SK-N-DZ (cell line): ENCODE measurements around the gene ACOX1.
A peak's percentile ranks its signal among the peaks of the same experiment; 100 is the strongest.
"Not testable (repeated sequence)": the region's sequence is repeated elsewhere in the genome, so short reads cannot be mapped to it uniquely, and the experiment has no call there.

ENCODE experiments used
- DNase-seq: peaks from one replicate; pipeline ENCODE4 v3.0.0-alpha.2; 2015; ENCODE audit warnings: low spot score

ACOX1 gene

DNA sequence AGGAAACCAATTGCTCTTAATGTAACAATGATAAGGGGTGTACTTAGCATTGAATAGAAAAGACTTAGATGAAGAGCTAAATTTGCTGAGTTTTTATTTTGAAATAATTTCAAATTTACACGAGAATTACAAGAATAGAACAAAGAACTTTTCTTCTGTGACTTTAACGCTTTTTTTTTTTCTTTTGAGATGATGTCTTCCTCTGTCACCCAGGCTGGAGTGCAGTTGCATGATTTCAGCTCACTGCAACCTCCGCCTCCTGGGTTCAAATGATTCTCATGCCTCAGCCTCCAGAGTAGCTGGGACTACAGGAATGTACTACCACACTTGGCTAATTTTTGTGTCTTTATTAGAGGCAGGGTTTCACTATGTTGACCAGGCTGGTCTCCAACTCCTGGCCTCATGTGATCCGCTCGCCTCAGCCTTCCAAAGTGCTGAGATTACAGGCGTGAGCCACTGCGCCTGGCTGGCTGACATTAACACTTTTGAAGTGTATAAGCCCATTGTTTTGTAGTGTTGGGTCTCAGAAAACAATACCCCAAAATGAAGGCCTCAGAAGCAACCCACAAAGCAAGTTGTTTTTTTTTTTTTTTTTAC, 2.2 kb upstream of the ACOX1 start:
- no peak for DNase-seq

DNA sequence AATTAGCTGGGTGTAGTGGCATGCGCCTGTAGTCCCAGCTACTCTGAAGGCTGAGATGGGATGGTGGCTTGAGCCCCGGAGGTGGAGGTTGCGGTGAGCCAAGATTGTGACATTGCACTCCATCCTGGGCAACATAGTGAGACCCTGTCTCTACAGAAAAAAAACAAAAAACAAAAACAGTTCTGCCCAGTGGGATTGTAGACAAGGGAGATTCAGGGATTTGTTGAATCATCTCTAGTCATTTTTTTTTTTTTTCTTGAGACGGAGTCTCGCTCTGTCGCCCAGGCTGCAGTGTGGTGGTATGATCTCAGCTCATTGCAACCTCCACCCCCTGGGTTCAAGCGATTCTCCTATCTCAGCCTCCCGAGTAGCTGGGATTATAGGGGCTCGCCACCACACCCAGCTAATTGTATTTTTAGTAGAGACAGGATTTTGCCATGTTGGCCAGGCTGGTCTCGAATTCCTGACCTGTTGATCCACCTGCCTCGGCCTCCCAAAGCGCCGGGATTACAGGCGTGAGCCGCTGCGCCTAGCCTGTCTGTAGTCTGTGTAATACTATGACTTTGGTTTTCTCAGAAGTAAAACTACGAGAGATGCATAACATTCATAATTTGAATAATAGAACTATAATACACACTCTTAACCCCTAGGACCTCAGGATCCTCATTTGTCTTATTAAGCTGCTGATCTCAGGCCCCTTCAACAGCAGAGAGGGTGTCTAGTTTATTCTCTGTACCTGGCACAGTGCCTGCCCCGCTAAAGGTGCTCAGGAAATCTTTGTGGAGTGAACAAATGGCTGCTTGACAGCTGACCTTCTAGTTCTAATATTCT, 1.4 kb upstream of the ACOX1 start:
- DNase-seq, result no peak

DNA sequence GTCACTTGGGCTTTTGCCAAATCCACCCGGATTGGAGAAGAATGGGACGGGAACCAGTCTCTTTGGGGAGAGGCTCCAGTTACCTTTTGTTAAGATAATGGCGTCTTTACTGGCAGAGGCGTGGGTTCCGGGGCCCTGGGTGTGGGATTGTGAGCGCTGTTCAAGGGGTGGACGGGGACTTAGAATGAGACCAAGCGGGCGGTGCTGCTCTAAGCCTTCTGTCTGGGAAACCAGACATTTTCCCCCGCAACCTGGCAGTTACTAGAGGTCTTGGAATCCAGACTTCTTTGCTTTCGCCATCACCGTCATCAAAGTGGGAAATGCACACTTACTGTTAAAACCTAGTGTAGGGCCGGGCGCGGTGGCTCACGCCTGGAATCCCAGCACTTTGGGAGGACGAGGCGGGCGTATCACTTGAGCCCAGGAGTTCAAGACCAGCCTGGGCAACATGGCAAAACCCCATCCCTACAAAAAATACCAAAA, 780 bp upstream of the ACOX1 start:
- DNase-seq, result no peak

DNA sequence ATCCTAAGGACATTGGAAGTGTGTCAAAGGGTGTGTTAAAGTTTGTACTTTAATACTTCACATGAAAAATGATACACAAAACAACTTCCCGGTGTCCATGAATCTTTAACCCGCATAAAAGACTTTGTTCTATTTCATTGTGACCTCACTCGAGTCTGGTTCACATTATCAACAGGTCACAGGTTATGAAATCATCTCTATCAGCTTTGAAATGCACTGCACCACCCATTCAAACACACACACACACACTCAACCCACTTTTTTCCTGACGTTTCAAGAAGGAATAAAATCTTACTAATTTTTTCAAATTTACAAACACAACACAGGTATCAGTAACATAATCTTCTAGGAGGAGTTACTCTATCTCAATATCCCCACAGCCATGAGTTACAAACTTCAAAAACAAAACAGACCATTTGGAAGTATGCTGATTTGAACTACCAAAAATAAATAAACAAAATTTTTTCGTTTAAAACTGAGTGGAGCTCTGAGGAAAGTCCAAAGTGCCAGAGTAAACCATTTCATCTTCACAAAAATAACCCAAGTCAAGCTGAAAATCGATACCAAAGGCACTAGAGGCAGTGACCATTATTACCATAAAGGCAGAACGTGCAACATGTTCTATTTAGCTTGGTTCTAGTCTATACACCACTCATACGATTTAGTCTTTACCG, 2.7 kb downstream of the ACOX1 start:
- DNase-seq, result no peak

DNA sequence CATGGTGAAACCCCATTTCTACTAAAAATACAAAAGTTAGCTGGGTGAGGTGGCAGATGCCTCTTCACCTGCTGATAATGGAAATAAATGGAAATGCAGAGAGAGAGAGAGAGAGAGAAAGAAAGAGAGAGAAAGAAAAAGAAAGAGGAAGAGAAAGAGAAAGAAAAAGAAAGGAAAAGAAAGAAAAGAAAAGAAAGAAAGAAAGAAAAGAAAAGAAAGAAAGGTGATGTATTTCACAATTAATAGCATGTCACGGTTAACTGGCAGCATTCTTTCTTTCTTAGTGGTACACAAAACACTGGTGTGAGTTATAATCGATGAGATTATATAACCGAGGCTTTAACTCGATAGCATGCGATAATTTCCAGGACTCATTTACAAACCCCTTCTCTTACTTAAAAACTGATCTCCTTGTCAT, 3.2 kb downstream of the ACOX1 start:
- DNase-seq, result no peak

DNA sequence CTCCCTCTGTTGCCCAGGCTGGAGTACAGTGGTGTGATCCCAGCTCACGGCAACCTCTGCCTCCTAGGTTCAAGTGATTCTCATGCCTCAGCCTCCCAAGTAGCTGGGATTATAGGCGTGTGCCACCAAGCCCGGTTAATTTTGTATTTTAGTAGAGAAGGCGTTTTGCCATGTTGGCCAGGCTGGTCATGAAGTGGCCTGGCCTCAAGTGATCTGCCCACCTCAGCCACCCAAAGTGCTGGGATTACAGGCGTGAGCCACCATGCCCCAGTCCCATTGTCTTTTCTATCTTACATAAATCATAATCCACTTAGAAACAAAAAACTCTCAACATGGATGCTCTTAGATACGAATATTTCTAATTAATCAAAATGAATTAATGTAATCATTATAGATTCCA, 3.8 kb downstream of the ACOX1 start:
- not testable (repeated sequence) for DNase-seq

DNA sequence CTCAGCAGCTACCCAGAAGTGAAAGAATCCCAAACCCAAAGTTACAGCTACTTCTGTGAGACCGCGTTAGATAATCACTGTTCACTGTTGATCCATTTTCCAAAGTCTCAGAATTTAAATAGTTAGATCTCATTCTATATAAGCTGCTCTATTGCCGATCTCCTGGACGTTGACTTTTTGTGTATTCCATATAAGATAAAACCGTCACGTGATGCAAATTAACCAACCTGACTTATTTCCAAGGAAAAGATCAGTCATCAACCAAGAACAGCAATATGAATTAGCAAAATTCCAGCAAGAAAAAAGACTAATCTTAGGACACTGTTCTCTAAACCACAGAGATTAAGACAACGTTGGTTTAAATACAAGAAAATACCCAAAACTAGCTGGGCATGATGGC, 8.3 kb downstream of the ACOX1 start:
- no peak for DNase-seq

DNA sequence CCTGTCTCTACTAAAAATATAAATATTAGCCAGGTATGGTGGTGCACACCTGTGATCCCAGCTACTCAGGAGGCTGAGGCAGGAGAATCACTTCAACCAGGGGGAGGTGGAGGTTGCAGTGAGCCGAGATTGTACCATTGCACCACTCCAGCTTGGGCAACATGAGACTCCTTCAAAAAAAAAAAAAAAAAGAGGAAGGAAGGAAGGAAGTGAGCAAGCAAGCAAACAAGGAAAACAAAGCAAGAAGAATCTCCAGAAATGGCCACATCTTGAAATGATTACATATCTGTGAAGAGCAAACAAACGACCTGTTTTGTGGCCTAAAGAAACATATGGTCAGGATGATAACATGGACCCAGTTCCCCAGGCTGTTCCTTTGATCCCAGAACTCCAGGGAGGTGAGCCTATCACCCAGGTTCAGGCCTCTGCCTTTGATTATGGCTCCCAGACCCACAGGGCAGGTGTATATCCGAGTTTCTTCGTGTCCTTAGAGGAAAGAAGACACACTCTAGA, 8.9 kb downstream of the ACOX1 start:
- DNase-seq, result no peak

DNA sequence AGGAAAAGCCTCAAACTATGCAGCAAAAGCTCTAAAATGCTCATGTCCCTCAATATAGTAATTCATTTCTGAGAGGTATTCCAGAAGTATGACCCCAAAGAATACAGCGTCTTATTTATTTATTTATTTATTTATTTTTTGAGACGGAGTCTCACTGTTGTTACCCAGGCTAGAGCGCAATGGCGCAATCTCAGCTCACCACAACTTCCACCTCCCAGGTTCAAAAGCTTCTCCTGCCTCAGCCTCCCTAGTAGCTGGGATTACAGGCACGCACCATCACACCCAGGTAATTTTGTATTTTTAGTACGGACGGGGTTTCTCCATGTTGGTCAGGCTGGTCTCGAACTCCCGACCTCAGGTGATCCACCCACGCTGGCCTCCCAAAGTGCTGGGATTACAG, 9.9 kb downstream of the ACOX1 start:
- not testable (repeated sequence) for DNase-seq

DNA sequence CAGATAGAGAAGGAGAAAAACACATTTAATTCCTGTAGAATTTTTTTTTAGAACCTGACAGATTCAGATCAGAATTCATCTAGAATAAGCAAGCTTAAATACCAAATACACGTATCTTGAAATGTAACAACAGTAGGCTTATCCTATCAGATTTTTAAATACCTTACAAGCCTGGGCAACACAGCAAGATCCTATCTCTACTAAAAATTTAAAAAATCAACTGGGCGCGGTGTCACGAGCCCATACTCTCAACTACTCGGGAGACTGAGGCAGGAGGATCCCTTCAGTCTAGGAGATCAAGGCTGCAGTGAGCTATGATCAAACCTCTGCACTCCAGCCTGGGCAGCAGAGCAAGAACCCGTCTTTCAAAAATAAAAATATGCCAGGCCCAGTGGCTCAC, 13.5 kb downstream of the ACOX1 start:
- DNase-seq, result no peak

DNA sequence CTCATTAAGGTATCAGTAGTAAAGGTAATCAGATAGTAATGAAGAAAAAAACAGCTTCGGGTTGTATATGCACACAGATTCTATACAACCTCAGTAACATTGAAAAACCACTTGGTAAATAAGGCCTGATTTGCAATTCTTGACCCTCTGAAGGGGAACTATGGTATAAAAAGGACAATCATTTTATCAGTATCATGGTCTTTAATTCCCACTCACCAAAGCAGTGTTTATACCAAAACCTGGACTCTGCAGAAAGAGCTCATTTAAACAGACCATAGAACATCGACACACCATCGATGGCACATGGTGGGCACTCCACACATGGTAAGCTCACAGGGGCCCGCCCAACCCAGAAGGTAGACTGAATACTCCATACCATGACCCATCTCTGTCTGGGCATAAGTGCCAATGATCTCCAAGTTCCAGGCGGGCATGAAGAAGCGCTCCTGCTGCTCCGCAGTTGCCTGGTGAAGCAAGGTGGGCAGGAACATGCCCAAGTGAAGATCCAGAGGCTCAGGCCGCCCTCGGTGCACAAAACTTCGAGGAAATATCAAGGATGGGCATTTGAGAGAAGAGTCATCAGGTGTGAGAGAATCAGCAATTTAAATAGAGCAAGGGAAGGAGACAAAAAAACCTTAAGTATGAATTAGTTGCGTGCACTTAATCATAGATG, 19.0 kb downstream of the ACOX1 start:
- no peak for DNase-seq

DNA sequence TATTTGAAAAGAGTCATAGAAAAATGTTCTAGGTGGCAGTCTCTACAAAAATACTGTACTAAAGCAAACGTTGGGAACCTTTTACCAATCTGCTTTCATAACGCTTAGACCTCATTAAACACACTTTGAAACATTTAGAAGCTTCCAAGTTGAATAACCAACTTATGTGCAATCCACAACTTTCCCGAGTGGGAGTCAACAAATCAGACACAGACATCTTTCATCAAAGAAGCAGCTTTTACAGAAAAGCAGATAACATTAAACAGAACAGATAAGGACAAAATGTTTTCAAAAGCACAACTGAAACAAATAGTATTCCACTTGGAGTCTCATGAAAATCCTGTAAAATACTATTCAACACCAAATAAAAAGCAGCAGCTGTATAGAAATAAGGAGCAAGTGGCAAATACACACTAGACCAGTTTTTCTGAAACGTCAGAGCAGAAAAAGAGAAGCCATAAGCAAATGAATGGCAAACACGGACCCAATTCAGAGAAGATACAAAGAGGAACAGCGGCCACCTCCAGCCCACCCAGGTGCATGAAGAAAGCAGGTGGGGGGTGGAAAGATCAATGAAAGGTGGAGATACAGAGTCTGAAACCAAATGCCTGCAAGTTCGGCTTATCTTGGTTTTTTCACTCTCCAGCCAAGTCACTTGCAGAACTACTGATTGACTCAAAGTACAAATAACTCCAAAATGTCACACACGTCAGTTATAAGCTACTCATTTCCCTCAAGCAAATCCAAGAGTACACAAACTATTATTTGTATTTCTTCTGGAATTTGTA, 19.7 kb downstream of the ACOX1 start:
- DNase-seq, result no peak

DNA sequence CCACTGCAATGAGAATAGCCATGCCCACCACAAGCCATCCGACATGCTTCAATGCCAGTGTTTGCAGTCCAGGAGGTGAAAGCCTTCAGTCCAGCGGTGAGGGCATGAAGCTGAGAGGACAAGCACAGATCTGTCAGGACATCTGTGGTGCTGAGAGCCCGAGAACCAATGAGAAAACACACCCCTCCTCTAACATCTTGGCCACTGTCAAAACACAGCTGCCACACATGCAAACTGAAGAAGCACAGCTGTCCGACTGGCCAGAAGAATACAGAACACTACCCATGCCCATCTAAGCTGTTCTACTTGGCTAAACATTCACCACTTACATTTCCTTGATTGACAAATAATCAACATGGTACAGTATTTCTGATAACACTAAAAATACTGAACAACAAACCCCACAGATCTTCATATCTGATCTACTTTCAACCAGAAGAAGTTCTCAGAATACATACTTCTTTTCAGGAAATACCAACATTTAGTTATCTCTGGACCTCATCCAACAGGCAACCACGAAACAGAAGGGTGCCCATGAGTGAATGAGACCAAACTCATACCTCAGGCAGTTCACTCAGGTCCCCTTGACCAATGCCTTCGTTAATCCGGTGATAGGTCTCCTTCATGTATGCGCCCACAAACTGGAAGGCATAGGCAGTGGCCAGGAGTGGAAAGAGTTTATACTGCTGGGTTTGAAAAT, 28.0 kb downstream of the ACOX1 start:
- no peak for DNase-seq

DNA sequence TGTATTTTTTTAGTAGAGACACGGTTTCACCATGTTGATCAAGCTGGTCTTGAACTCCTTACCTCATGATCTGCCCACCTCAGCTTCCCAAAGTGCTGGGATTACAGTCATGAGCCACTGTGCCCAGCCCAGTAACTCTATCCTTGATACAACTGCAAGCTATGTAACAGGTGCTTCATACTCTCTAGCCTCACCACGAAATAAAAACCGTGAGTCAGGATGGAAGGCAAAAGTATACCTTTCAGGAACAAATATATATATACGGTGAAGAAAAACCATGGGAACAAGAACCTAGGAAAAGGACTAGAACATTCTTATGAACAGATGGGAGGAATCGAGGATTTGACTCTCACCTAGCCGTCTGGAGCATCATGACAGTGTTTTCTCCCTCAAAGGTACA, 28.5 kb downstream of the ACOX1 start:
- DNase-seq, result no peak

DNA sequence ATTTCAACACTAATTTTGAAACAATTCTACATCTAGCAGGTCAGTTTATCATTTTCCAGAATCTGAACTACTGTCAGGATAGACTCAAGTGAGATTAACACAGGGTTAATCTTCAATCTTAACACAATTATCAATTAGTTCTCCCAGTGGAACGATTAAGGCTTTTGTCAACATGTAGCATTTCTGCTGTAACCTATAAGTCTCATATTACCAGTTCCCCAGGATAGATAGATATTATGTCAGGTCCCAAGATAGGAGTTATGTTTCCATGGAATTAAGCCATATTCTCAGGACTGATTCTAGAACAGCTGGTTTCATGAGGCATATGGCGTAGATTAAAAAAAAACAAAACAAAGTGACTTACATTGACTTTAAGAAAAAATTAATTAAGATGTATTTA, 33.8 kb downstream of the ACOX1 start:
- DNase-seq, result peak; percentile 56

DNA sequence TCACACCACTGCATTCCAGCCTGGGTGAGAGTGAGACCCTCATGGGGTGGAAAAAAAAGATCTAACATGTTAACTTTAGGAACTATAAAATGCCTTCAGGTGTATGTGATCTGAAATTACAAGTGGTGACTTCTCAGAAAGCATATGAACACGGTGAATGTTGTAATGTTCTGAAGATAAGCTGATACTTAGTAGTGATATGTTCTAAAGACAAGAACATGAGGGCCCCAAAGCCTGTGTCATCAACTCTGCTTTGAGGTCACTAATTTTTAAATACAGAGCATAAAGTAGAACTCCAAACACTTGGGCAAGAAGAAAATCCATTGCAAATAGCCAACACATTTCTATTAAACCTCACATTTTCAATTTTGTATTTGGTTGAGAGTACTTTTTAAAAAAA, 35.5 kb downstream of the ACOX1 start:
- DNase-seq, result no peak

DNA sequence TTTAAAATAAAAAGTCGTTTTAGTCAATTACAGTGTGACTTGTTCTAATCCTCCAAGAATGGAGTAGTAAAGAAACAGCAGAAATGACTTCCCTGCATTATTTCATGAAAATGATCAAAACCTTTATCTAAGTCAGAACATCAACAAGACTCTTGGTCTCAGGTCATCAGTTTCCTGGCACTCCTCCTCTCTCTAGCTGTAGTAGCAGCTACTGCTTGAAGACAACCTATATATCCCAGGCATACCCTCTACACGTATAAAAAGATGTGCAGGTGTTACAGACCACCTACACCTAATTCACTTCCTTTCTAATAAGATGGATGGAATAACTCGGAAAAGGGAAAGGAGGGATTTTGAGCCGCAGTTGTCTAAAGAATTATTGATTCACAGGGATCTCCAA, 36.5 kb downstream of the ACOX1 start:
- DNase-seq, result no peak

DNA sequence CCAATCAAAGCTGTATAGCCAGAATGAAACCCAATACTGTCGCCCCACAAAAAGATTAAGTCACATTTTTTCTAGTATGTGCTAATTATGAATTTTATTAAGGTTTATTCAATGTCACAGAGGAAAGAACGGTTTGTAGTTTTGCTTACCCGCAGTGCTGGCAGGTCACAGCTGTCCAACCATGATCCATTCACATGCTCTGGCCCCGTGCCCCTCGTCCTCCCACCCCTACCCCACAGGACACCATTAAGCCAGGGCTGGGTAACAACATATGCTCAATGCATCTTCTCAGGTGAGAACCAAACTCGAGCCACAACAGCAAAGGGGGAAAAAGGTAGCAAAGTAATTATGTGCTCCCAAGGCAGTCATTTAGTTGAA, 37.5 kb downstream of the ACOX1 start:
- no peak for DNase-seq

DNA sequence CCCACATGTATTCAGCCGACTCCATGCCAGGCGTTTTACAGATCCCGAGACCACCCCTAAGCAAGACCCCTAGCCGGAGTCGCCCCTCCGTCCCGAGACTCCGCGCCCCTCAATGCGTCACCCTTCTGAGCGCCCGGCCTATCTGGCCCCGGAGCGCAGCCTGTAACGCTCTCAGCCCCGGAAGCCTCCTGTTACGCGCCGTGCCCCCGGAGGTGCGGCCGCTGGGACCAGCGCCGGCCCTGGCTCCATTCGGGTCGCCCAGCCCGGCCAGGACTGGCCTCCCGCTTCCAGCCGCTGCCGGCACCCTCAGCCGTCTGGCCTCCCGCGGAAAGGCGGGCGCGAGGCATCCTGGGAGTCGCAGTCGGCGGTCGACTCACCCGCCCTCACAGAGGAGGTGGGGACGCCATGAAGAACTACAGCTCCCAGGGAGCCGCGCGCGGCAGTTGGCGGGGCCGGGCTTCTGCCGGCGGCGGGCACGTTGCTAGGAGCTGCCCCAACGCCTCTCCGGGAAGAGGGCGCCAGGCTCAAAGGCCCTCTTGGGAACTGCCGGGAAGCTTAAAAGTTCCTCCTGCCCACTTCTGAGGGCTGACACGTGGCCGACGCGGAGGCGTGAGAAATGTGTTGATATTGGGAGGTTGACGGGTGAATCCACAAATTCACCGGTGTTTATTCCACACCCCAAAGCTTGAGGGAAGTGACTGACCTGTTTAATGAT, 38.1 kb downstream of the ACOX1 start, which contains the start of gene FBF1:
Gene FBF1, minus strand, starts transcription at position 316 of the 715 bp plus-strand sequence. CDS start 2,893 bp downstream, outside the sequence.
- DNase-seq, result peak; percentile 95

DNA sequence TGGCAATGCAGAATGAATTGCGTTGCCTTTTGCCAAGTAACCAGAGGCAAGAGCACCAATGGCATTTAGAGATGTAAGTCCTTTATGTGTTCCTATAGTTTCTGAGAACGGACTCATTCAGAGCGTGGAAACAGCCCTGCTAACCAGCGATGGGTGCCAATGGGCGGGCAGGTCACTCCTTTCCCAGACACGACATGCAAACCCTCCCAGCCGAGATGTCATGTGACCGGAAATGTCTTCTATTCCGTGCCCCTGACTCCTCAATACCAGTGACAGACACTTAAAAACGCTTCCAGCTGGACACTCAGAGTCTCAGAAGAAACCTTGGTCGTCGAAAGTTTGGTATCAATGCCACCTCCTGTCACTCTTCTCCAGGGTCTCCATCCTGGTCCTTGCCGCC, 41.3 kb downstream of the ACOX1 start:
- DNase-seq, result no peak
